GM12801 (cell line): ENCODE measurements around the gene FRMD4A.

Experiments used
- CTCF ChIP-seq: IDR thresholded peaks from one replicate; pipeline ENCODE4 v1.5.1; 2011; ENCODE audit warnings: control low read depth; ENCODE audit not compliant: insufficient read length; ENCODE audit errors: extremely low read depth

FRMD4A gene

DNA sequence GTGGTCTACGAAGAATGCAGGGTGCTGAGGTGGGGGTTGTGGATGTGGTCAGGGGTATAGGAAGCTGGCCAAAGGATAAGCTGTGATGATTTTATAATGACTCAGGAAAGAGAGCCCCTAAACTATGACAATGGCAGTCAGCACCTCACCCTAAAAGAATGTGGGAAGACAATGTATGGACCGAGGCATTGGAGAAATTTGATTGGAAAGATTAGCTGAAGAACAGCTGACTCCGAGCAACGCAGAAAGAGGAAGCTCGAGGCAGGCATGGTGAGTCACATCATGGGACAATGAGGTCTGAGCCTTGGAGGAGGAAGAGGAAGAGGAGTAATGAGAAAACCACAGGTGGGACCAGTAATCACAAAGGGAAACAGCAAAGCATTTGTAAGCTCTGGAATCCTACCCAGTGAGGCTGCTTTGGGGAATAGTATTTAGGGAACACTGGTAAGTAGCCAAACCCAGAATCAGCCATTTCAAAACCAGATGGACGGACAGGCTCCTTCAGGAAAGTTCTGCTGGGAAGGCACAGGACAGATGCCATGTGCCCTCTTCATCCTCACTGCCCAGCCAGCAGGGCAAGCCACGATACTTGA, 448.5 kb downstream of the FRMD4A start:
- TF ChIP-seq CTCF, result no peak

- no peak for TF ChIP-seq CTCF
Measured at GRCh38 chr10:13880760-13881159, 450.0 kb downstream of the FRMD4A start.

- no peak for TF ChIP-seq CTCF
Measured at GRCh38 chr10:13877154-13877909, 453.4 kb downstream of the FRMD4A start.

DNA sequence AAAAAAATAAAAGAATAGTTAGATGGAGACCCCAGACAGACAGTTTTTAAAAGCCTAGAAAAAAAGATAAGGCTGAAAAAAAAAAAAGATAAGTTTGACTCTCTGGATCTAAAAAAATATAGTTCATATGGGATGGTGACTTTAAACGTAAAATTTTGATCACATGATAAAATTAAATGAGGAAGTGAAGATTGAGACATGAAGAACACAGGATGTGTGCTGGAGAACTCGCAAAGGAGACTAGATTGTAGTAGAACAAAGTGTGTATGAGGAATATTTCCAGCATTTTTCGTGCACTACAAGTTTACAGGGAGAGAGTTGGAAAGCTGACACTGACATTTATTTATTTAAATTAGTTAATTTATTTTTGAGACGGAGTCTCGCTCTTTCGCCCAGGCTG, 457.5 kb downstream of the FRMD4A start:
- no peak for TF ChIP-seq CTCF

GRCh38 chr10:13872411-13872810, 458.3 kb downstream of the FRMD4A start:
- no peak for TF ChIP-seq CTCF

- no peak for TF ChIP-seq CTCF
Measured at GRCh38 chr10:13871776-13872175, 458.9 kb downstream of the FRMD4A start.

GRCh38 chr10:13871011-13871410, 459.7 kb downstream of the FRMD4A start:
- TF ChIP-seq CTCF, result no peak

- no peak for TF ChIP-seq CTCF
Measured at GRCh38 chr10:13869295-13869664, 461.4 kb downstream of the FRMD4A start.
